ENCODE measurements around the gene IL17C. TPM values are rescaled to one million over a fixed set of nuclear protein-coding genes. Genes with fewer than 3 reads are reported as not detected.

Gene IL17C
- total RNA-seq, 1 experiment from 2014 or later = 0.31 TPM

DNA sequence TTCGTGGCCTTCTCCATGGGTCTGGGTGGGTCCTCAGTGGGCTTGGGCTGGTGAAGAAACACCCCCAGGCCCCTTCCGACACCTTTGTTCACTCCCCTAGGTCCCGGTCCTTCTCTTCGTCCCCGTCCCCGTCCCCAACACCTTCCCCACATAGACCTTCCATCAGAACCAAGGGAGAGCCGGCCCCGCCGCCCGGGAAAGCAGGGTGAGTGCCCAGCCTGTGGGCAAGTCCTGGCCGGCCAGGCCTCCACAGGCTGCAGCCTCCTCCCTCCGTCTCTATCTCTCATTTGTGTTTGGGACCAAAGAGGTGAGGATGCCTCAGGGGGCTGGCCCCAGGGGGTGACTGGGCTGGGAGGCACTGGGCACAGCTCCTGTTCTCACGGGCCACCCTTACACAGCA lies 14.5 kb upstream of the IL17C start:
- DNase-seq = no peak
- H3K56ac ChIP-seq (ENCODE audit: insufficient read length, low read depth, low read length) = no peak overlapping the region
- H4K91ac ChIP-seq (ENCODE audit: insufficient read length, low read depth, low read length) = no peak overlapping the region
- H3K14ac ChIP-seq (ENCODE audit: insufficient read depth, low read length) = no peak overlapping the region
- H3K4me1 ChIP-seq (ENCODE audit: insufficient read depth, low read length) = no peaks in the 10 kb centered on the region
- no peak overlapping the region for H3K27ac Mint-ChIP-seq
- H3K18ac ChIP-seq (ENCODE audit: insufficient read length, low read depth, low read length) = no peak overlapping the region
- H3K79me1 ChIP-seq (ENCODE audit: insufficient read depth, low read depth, low read length, poor library complexity, severe bottlenecking) = no peaks in the 10 kb centered on the region
- no peak overlapping the region for H2BK12ac ChIP-seq (ENCODE audit: insufficient read length, low read depth, low read length)
- WGBS (ENCODE audit: extremely low coverage, insufficient read length, low lambda C conversion rate) = no CpG with 5 or more reads among the region's 13 CpGs
- no peak overlapping the region for H2AK5ac ChIP-seq (ENCODE audit: insufficient read length, low read length)
- no peak overlapping the region for H4K5ac ChIP-seq (ENCODE audit: insufficient read length, low read depth, low read length)
- H2BK20ac ChIP-seq (ENCODE audit: low read depth, low read length, poor library complexity, severe bottlenecking) = no peak overlapping the region
- H3K27me3 ChIP-seq (ENCODE audit: insufficient read depth, low read length) = no peaks in the 10 kb centered on the region
- TF ChIP-seq, protein P1, sequence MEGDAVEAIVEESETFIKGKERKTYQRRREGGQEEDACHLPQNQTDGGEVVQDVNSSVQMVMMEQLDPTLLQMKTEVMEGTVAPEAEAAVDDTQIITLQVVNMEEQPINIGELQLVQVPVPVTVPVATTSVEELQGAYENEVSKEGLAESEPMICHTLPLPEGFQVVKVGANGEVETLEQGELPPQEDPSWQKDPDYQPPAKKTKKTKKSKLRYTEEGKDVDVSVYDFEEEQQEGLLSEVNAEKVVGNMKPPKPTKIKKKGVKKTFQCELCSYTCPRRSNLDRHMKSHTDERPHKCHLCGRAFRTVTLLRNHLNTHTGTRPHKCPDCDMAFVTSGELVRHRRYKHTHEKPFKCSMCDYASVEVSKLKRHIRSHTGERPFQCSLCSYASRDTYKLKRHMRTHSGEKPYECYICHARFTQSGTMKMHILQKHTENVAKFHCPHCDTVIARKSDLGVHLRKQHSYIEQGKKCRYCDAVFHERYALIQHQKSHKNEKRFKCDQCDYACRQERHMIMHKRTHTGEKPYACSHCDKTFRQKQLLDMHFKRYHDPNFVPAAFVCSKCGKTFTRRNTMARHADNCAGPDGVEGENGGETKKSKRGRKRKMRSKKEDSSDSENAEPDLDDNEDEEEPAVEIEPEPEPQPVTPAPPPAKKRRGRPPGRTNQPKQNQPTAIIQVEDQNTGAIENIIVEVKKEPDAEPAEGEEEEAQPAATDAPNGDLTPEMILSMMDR (conservative IDR thresholded peaks at IDR 0.05) = no peak
- no peak overlapping the region for H4K8ac ChIP-seq (replicated peaks; ENCODE audit: insufficient read length, low read depth, low read length)
- no peak overlapping the region for H3K4me2 ChIP-seq (ENCODE audit: insufficient read depth, insufficient read length, low read length)
- no peak overlapping the region for H2AFZ ChIP-seq (ENCODE audit: low read length)
- no peak overlapping the region for H3K4me3 Mint-ChIP-seq
- H3T11ph ChIP-seq (ENCODE audit: low read length) = no peak overlapping the region
- no peak overlapping the region for H3K27ac ChIP-seq (ENCODE audit: insufficient read length, low read depth, low read length)
- no peaks in the 10 kb centered on the region for H3K79me2 ChIP-seq (ENCODE audit: insufficient read depth, low read length)
- H3K23me2 ChIP-seq (ENCODE audit: insufficient read length, low read depth, low read length, poor library complexity, severe bottlenecking) = no peaks in the 10 kb centered on the region
- no peaks in the 10 kb centered on the region for H3K9me3 ChIP-seq (ENCODE audit: control insufficient read depth, low read depth, low read length)
- no peaks in the 10 kb centered on the region; a peak in 1 of 5 replicates for H3K9me3 Mint-ChIP-seq
- no peak overlapping the region for H2BK5ac ChIP-seq (ENCODE audit: insufficient read length, low read length)
- no peaks in the 10 kb centered on the region for H4K20me1 ChIP-seq (ENCODE audit: control insufficient read depth, insufficient read depth, insufficient read length)
- H3K4me1 Mint-ChIP-seq = peaks cover 1 to 16% of the 10 kb centered on the region in 2 experiments; a peak in 3 of 4 replicates
- no peak overlapping the region for H2BK15ac ChIP-seq (ENCODE audit: low read depth, low read length)
- no peaks in the 10 kb centered on the region for H3K27me3 Mint-ChIP-seq (ENCODE audit: low read depth)
- no peak overlapping the region for H3K9ac ChIP-seq (ENCODE audit: extremely low read depth, insufficient read length, low read length)
- H3K4ac ChIP-seq (ENCODE audit: low read depth, low read length) = no peak overlapping the region
- H3K23ac ChIP-seq (ENCODE audit: insufficient read length, low read depth, low read length) = no peak overlapping the region
- H3K36me3 Mint-ChIP-seq (ENCODE audit: insufficient read depth in 1 of 3, low read depth in 3 of 3) = peaks cover 24 to 69% (median 59%) of the 10 kb centered on the region in 3 experiments; a peak in 6 of 7 replicates
- H2BK120ac ChIP-seq (ENCODE audit: low read depth, low read length, poor library complexity, severe bottlenecking) = no peak overlapping the region

Data from H9 (cell line).